ENCODE results near the gene REV3L.

REV3L gene

GRCh38 chr6:111252726-111253125, 230.3 kb downstream of the REV3L start:
- DNase-seq = no peak

GRCh38 chr6:111250791-111251354, 232.1 kb downstream of the REV3L start:
- no peak for DNase-seq
